ENCODE measurements around the gene MDP1.
"Not testable (repeated sequence)": the region's sequence is repeated elsewhere in the genome, so short reads cannot be mapped to it uniquely, and the experiment has no call there.

Gene MDP1

GRCh38 chr14:24250354-24250753 is 34.5 kb upstream of the MDP1 start:
- DNase-seq, result no peak

DNA sequence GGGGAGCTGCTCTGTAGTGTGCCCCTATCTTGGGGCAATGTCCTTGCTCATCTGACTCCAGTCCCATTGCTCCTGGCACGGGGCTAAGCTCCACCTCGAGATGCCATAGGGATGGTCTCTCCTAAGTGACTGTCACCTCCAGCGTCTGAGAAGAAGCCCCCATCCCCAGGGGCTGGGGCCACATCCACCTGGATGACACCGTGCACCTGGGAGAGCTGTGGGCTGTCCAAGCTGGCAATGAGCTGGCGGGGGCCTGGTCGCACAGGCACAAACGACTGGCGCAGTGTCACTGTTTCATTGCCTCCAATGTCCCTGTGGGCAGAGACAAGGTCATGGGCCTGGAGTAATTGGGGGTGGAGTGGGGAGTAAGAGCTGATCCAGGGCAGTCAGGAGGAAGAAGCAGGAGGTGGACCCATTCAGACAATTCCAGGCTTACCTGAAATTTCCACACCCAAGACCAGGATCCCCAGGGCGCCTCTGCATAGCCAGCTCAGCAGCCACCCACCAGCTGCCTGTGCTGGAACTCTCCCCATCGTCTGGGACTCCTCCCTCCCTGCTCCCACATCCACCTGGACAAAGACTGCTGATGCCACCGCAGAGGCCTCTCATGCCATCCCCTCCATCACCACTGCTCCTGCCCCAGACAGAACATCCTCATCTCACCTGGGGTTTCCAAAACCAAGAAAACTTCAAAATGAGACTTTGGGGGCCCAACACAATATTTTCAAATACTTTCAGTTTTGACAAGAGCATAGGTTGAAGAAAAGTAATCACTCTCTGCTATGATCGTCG is 33.6 kb upstream of the MDP1 start:
- DNase-seq, result no peak

GRCh38 chr14:24247422-24247821 is 31.6 kb upstream of the MDP1 start:
- no peak for DNase-seq

- no peak for DNase-seq
Observed at GRCh38 chr14:24246765-24247212, 30.9 kb upstream of the MDP1 start.

DNA sequence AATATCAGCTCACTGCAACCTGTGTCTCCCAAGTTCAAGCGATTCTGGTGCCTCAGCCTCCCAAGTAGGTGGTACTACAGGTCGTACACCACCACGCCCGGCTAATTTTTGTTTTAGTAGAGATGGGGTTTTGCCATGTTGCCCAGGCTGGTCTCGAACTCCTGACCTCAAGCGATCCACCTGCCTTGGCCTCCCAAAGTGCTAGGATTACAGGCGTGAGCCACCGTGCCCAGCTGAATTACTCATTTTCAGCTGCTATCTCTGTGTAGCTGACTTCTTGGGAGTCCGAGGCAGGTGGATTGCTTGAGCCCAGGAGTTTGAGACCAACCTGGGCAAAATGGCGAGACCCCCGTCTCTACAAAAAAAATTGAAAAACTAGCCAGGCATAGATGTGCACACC is 29.5 kb upstream of the MDP1 start:
- not testable (repeated sequence) for DNase-seq

DNA sequence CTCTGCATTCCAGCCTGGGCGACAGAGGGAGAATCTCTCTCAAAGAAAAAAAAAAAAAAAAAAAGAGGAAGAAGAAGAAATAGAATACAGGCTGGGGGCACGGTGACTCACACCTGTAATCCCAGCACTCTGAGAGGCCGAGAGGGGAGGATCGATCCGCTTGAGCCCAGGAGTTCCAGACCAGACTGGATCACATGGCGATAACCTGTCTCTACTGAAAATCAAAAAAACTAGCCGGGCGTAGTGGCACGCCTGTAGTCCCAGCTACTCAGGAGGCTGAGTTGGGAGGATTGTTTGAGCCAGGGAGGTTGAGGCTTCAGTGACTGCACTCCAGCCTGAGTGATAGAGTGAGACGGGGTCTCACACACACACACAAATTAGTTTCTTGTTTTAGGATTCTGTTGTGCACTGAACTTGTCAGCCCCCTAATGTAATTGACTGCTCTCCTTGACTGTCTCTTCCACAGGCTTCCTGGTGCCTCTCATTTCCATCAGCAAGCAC is 27.5 kb upstream of the MDP1 start:
- DNase-seq, result peak; percentile 7

GRCh38 chr14:24241829-24242443 is 26.1 kb upstream of the MDP1 start:
- DNase-seq, result peak; percentile 89

DNA sequence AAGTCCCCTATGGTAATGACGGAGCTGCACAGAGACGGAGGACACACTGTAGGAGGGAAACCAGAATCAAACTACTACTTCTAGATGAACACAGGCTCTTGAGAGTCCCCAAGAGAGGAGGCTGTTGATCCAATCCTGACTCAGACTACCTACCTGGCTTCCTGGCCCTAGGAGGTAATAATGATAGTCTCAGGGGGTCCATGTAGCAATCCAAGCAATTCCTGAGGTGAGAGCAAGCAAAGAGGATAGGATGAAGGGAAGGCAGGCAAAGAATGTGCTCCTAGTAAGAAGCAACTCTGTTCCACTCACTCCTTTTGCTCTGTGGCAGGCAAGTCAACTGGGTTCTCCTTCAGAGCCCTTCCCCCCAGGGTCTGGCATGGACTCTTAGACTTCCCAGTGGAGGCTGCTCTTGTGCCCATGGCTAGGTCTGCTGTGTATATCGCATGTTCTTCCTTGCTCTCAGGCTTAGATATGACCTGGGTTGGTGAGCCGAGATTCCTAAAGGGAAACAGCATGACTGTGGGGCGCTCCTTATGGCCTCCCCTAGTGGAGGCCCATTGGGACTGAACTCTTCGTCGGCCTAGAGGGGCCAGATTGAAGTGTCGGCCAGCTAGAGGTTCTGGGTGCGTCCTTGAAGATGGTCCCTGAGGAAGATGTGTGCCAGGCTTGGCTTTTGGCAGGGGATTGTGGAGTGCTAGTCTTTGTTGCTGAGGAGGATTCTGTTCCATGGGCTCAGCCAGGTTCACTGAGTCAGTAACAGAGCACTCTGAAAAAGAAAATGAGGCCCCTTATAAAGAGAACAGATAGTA is 24.4 kb upstream of the MDP1 start:
- DNase-seq, result no peak

DNA sequence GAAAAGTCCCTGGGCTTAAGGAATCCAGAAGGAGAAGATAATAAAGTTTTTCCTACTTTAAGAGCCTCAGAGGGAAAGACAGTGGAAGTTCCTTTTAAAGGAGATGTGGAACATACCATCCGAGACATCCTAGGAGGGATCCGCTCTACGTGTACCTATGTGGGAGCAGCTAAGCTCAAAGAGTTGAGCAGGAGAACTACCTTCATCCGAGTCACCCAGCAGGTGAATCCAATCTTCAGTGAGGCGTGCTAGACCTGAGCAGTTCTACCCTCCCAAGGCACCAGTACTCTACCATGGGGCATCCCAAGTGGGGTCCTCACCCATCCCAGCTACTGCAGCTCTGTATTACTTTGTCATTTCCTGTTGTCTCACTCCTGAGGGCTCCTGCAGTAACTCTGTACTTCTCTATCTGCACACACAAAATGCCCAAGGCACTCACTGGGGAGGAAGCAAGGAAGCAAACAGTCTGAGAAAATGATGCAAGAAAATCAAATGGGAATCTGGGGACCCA is 22.7 kb upstream of the MDP1 start:
- DNase-seq, result no peak

DNA sequence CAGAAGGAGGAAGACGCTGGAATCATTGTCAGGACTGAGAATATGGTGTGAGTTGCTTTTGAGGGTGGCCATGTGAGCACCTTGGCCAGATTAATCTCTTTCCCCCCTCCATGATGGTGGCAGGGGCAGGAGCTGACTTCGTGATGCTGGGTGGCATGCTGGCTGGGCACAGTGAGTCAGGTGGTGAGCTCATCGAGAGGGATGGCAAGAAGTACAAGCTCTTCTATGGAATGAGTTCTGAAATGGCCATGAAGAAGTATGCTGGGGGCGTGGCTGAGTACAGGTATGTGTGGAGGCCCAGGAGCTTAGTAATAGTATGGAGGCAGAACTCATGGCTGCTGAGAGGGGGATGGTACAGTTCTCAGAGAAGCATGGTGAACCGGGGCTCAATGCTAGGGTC is 22.3 kb upstream of the MDP1 start:
- DNase-seq, result no peak

- no peak for DNase-seq
Observed at GRCh38 chr14:24237463-24237955, 21.6 kb upstream of the MDP1 start.

- no peak for DNase-seq
Observed at GRCh38 chr14:24236689-24237462, 21.0 kb upstream of the MDP1 start.

DNA sequence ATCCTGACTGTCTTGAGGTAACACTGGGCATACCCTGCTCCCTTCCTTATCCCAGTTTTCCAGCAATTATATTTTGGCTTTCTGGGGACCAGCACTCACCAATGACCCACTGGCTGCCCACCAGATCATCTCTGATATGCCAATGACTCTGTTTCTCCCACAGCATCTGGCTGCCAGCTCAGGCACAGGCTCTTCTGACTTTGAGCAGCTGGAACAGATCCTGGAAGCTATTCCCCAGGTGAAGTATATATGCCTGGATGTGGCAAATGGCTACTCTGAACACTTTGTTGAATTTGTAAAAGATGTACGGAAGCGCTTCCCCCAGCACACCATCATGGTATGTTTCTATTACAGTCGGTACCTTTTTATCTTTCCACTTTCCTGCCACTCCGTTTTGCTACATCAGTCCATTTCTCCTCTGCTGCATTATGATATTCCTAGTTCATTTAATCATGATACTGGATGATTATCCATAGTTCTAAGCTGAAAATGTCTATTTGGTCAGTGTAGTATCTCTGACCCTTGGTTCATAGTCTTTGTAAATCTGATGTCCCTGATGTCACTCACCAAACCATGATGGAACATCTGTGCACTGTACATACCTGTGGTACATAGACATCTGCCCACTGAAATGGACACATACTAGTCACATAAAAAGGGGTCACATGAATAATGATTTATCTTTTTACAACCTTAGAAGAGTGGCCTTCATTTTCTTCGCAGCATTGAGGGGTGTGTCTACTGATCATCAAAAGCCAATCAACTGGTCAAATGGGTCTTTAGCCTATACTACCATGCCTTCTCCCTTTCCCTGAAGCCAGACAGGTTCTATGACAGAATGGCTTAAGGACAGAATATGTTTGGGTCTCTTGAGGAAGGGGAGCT is 20.2 kb upstream of the MDP1 start:
- DNase-seq, result no peak

GRCh38 chr14:24234095-24235005 is 18.5 kb upstream of the MDP1 start:
- no peak for DNase-seq

GRCh38 chr14:24233538-24233866 is 17.6 kb upstream of the MDP1 start:
- no peak for DNase-seq

DNA sequence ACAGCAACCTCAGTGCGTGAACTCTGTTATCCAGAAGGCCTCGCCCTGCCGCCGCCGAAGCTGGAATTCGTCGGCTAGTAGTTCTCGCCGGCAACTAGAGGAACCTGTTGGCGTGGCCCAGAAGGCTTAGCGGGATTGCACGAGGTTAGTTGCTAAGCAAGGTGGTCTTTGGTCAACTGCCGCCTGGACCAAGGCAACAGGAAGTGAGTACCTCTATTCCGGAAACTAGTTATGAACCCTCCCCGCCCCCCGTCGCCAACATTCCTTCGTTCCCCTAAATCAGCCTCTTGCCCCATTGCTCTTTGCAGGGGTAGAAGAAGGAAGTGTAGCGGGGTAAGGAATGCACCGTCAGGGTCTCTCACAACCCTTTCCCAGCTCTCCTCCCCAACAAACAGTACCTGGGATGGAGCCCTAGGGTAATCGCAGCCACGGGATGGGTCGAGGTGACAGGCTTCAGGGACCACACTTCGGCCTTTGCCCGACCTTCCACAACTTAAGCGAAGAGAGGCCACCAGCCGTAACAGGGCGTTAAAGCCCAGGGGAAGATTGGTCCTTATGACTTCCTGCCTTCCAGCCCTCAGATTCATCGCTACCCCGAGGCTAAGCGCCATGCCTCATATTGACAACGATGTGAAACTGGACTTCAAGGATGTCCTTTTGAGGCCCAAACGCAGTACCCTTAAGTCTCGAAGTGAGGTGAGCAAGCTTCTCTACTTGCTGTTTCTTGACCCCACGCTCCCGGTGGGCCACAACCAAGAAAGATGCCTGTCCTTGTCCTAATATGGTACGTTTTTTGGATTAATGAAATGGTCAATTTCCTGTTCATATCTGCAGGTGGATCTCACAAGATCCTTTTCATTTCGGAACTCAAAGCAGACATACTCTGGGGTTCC is 17.0 kb upstream of the MDP1 start, which contains the start of gene GMPR2:
Gene GMPR2, plus strand, starts transcription at position 285 of the 893 bp plus-strand sequence. Its CDS starts 325 bp downstream, at position 610.
- DNase-seq, result no peak

GRCh38 chr14:24232121-24232644 is 16.3 kb upstream of the MDP1 start, which contains the start of gene NEDD8:
NEDD8 (minus strand) TSS chr14:24232367; CDS start chr14:24232267, 100 bp downstream.
- DNase-seq, result peak; percentile 79

Data from T-helper 9 cell (primary cell).